Panc1 (cell line): ENCODE data around the gene EEF1AKMT1. TPM values are rescaled to one million over a fixed set of nuclear protein-coding genes. Genes with fewer than 3 reads are reported as not detected.

Experiments
- ATAC-seq: fragments of 200-7000 bp; cut with Tn5 transposase; 2 replicates; pipeline ENCODE4 v1.9.1; 2020; ENCODE audit warnings: mild to moderate bottlenecking, moderate library complexity
- BruUV-seq: library from RNA; stranded (reverse); fragments of 400-500 nt; replicated peaks from 2 replicates; lab custom pipeline; 2021; lab: Mats Ljungman, UMichigan
- CTCF ChIA-PET: fragments of 300-600 bp; sonication (Branson Sonifier 250); formaldehyde crosslinking; loops from one replicate; lab custom pipeline; 2022; ENCODE audit warnings: antibody characterized with exemption; lab: Charles Lee
- POLR2A ChIA-PET: fragments of 300-600 bp; sonication (Branson Sonifier 250); formaldehyde crosslinking; loops from one replicate; lab custom pipeline; 2022; ENCODE audit warnings: antibody characterized with exemption; lab: Charles Lee
- DNase-seq: peaks from one replicate; pipeline ENCODE4 v3.0.0-alpha.2; 2010; ENCODE audit warnings: low read depth, low spot score
- H3K27ac ChIP-seq: 2 replicates; pipeline ENCODE4 v1.5.1; 2011; ENCODE audit warnings: mild to moderate bottlenecking, low read length, inconsistent platforms
- H3K27me3 ChIP-seq: fragments of 200-500 bp; sonication (Bioruptor generic); 2 replicates; pipeline ENCODE4 v1.6.0; 2014; ENCODE audit warnings: low read length, inconsistent platforms; ENCODE audit not compliant: control insufficient read depth, insufficient read depth
- H3K36me3 ChIP-seq: fragments of 200-500 bp; sonication (Bioruptor generic); 2 replicates; pipeline ENCODE4 v1.5.1; 2014; ENCODE audit warnings: inconsistent platforms, mild to moderate bottlenecking, low read length, moderate library complexity; ENCODE audit not compliant: control insufficient read depth, insufficient read depth
- H3K4me1 ChIP-seq: 2 replicates; pipeline ENCODE4 v1.5.1; 2011; ENCODE audit warnings: inconsistent platforms, mild to moderate bottlenecking, low read length, moderate library complexity; ENCODE audit not compliant: control insufficient read depth, insufficient read depth
- H3K4me3 ChIP-seq, 2 experiments: 2 replicates each; pipeline ENCODE4 v1.5.1; 2011 to 2012; ENCODE audit warnings: low read depth in 2 of 2, low read length in 2 of 2, mild to moderate bottlenecking in 2 of 2, inconsistent platforms in 1 of 2, moderate library complexity in 1 of 2
- H3K9me3 ChIP-seq: fragments of 200-500 bp; sonication (Bioruptor generic); 2 replicates; pipeline ENCODE4 v1.5.1; 2014; ENCODE audit warnings: low read depth, mild to moderate bottlenecking, inconsistent platforms, low read length, moderate library complexity; ENCODE audit not compliant: control insufficient read depth, insufficient read depth
- CTCF ChIP-seq: fragments of 450-650 bp; IDR thresholded peaks from 2 replicates; pipeline ENCODE4 v1.5.1; 2017; ENCODE audit warnings: mild to moderate bottlenecking
- POLR2AphosphoS5 ChIP-seq: IDR thresholded peaks from 2 replicates; pipeline ENCODE4 v1.6.1; 2012; ENCODE audit warnings: mild to moderate bottlenecking, low read depth, low read length, moderate library complexity
- REST ChIP-seq, 2 experiments: IDR thresholded peaks; 2 replicates each; pipeline ENCODE4 v1.6.1; 2011 to 2012; ENCODE audit warnings: low read depth in 2 of 2, control low read depth in 1 of 2, low read length in 1 of 2, mild to moderate bottlenecking in 1 of 2, moderate library complexity in 1 of 2; ENCODE audit not compliant: insufficient read depth in 1 of 2
- SIN3A ChIP-seq: IDR thresholded peaks from 2 replicates; pipeline ENCODE4 v1.6.1; 2012; ENCODE audit warnings: low read depth, mild to moderate bottlenecking, low read length, moderate library complexity, borderline replicate concordance; ENCODE audit not compliant: insufficient read depth
- TCF7L2 ChIP-seq: IDR thresholded peaks from 2 replicates; pipeline ENCODE4 v1.6.1; 2011; ENCODE audit warnings: mild to moderate bottlenecking, low read depth, low read length, inconsistent platforms
- in situ Hi-C: cut with HindIII; loops from 2 replicates; pipeline ENCODE4 v1.10.0; 2016; ENCODE audit warnings: low sequenced_read_pairs, low pct_unique_long_range_greater_than_20kb
- intact Hi-C: fragments of 100-400 bp; cut with micrococcal nuclease; formaldehyde crosslinking; loops from one replicate; pipeline ENCODE4 v1.10.0; 2022; ENCODE audit not compliant: unreplicated experiment
- total RNA-seq: library from RNA; stranded (reverse); gene quantifications from one replicate; pipeline ENCODE4 v1.2.1, GENCODE V29; 2021; ENCODE audit not compliant: unreplicated experiment

The EEF1AKMT1 gene
- total RNA-seq, 1 experiment from 2014 or later = 5.4 TPM

- in situ Hi-C loops = no loop called here
- no peak overlapping the region for H3K27ac ChIP-seq
- no peaks in the 10 kb centered on the region for H3K27me3 ChIP-seq
- TF ChIP-seq REST (IDR thresholded peaks at IDR 0.05; ENCODE audit: insufficient read depth in 1 of 2, low read depth in 2 of 2, low read length in 1 of 2) = no peak
- no peak for TF ChIP-seq CTCF
- no peak for TF ChIP-seq SIN3A
- TF ChIP-seq POLR2AphosphoS5 = no peak
- TF ChIP-seq TCF7L2 = no peak
- no TSS peak for BruUV-seq
- H3K4me1 ChIP-seq = peaks cover 14% of the 10 kb centered on the region
- no peaks in the 10 kb centered on the region for H3K9me3 ChIP-seq
- no peak overlapping the region for H3K4me3 ChIP-seq
- no peaks in the 10 kb centered on the region for H3K36me3 ChIP-seq
- ATAC-seq = no peak
- CTCF ChIA-PET = no interaction called here
- no peak for DNase-seq
- intact Hi-C loops = no loop called here
- POLR2A ChIA-PET = no interaction called here
These were observed 40.6 kb upstream of the EEF1AKMT1 start for GRCh38 chr13:20814224-20814910.

GRCh38 chr13:20812890-20813289, 39.1 kb upstream of the EEF1AKMT1 start:
- peaks cover 8% of the 10 kb centered on the region for H3K36me3 ChIP-seq
- DNase-seq (no peak), ATAC-seq (no peak)
- in situ Hi-C loops (no loop called here), intact Hi-C loops (no loop called here)
- no TSS peak for BruUV-seq
- H3K4me1 ChIP-seq = peaks cover 14% of the 10 kb centered on the region
- CTCF ChIA-PET = no interaction called here
- TF ChIP-seq POLR2AphosphoS5 = no peak
- TF ChIP-seq CTCF = no peak
- no peak for TF ChIP-seq SIN3A
- TF ChIP-seq REST (IDR thresholded peaks at IDR 0.05; ENCODE audit: insufficient read depth in 1 of 2, low read depth in 2 of 2, low read length in 1 of 2) = no peak
- TF ChIP-seq TCF7L2 = no peak
- H3K27me3 ChIP-seq = no peaks in the 10 kb centered on the region
- POLR2A ChIA-PET = no interaction called here
- H3K27ac ChIP-seq = no peak overlapping the region
- no peaks in the 10 kb centered on the region for H3K9me3 ChIP-seq
- H3K4me3 ChIP-seq = no peak overlapping the region
